ENCODE measurements around the gene HPS4.
"Not testable (repeated sequence)": the region's sequence is repeated elsewhere in the genome, so short reads cannot be mapped to it uniquely, and the experiment has no call there.

Gene HPS4

GRCh38 chr22:26483439-26484359 is at the start of gene HPS4, which contains the start of gene SRRD:
Gene HPS4 (minus strand): TSS chr22:26483783. CDS start chr22:26481762, 2,021 bp downstream.
Gene SRRD (plus strand): TSS chr22:26483877. CDS start chr22:26483891, 14 bp downstream.
- DNase-seq = peak; percentile 92
- in situ Hi-C loops (cut with MboI; ENCODE audit: low pct_unique_long_range_greater_than_20kb, low sequenced_read_pairs) = no loop called here

- in situ Hi-C loops (cut with MboI; ENCODE audit: low pct_unique_long_range_greater_than_20kb, low sequenced_read_pairs) = no loop called here
- DNase-seq = no peak
Observed at GRCh38 chr22:26529345-26529744, 45.8 kb upstream of the HPS4 start.

GRCh38 chr22:26528518-26528917 is 44.9 kb upstream of the HPS4 start:
- in situ Hi-C loops (cut with MboI; ENCODE audit: low pct_unique_long_range_greater_than_20kb, low sequenced_read_pairs); DNase-seq: not testable (repeated sequence)

- no peak for DNase-seq
- in situ Hi-C loops (cut with MboI; ENCODE audit: low pct_unique_long_range_greater_than_20kb, low sequenced_read_pairs) = no loop called here
Observed at GRCh38 chr22:26527574-26528465, 44.2 kb upstream of the HPS4 start.

- in situ Hi-C loops (cut with MboI; ENCODE audit: low pct_unique_long_range_greater_than_20kb, low sequenced_read_pairs) = no loop called here
Observed at GRCh38 chr22:26527167-26527566, 43.6 kb upstream of the HPS4 start.

GRCh38 chr22:26525946-26526564 is 42.5 kb upstream of the HPS4 start:
- no peak for DNase-seq
- in situ Hi-C loops (cut with MboI; ENCODE audit: low pct_unique_long_range_greater_than_20kb, low sequenced_read_pairs) = no loop called here

More at GRCh38 chr22:26527167-26527566, 43.6 kb upstream of the HPS4 start:
- no peak for DNase-seq

- in situ Hi-C loops (cut with MboI; ENCODE audit: low pct_unique_long_range_greater_than_20kb, low sequenced_read_pairs) = no loop called here
- no peak for DNase-seq
Observed at GRCh38 chr22:26524870-26525269, 41.3 kb upstream of the HPS4 start.

- in situ Hi-C loops (cut with MboI; ENCODE audit: low pct_unique_long_range_greater_than_20kb, low sequenced_read_pairs) = no loop called here
- DNase-seq = no peak
Observed at GRCh38 chr22:26522592-26522991, 39.0 kb upstream of the HPS4 start.

- DNase-seq = no peak
- in situ Hi-C loops (cut with MboI; ENCODE audit: low pct_unique_long_range_greater_than_20kb, low sequenced_read_pairs) = no loop called here
Observed at GRCh38 chr22:26522012-26522411, 38.4 kb upstream of the HPS4 start.

- in situ Hi-C loops (cut with MboI; ENCODE audit: low pct_unique_long_range_greater_than_20kb, low sequenced_read_pairs) = no loop called here
- no peak for DNase-seq
Observed at GRCh38 chr22:26517429-26517828, 33.8 kb upstream of the HPS4 start.

- in situ Hi-C loops (cut with MboI; ENCODE audit: low pct_unique_long_range_greater_than_20kb, low sequenced_read_pairs) = no loop called here
- DNase-seq = no peak
Observed at GRCh38 chr22:26516503-26516902, 32.9 kb upstream of the HPS4 start.

- DNase-seq = no peak
- in situ Hi-C loops (cut with MboI; ENCODE audit: low pct_unique_long_range_greater_than_20kb, low sequenced_read_pairs) = no loop called here
Observed at GRCh38 chr22:26515931-26516330, 32.3 kb upstream of the HPS4 start.

- in situ Hi-C loops (cut with MboI; ENCODE audit: low pct_unique_long_range_greater_than_20kb, low sequenced_read_pairs) = no loop called here
- DNase-seq = no peak
Observed at GRCh38 chr22:26514419-26515161, 31.0 kb upstream of the HPS4 start.

- no peak for DNase-seq
- in situ Hi-C loops (cut with MboI; ENCODE audit: low pct_unique_long_range_greater_than_20kb, low sequenced_read_pairs) = no loop called here
Observed at GRCh38 chr22:26513838-26514237, 30.3 kb upstream of the HPS4 start.

GRCh38 chr22:26512149-26512793 is 28.7 kb upstream of the HPS4 start, which contains the start of gene TFIP11:
Gene TFIP11 (minus strand): TSS chr22:26512473. CDS start chr22:26510272, 2,201 bp downstream.
- in situ Hi-C loops (cut with MboI; ENCODE audit: low pct_unique_long_range_greater_than_20kb, low sequenced_read_pairs) = no loop called here
- peak; percentile 91 for DNase-seq

- DNase-seq = no peak
- in situ Hi-C loops (cut with MboI; ENCODE audit: low pct_unique_long_range_greater_than_20kb, low sequenced_read_pairs) = no loop called here
Observed at GRCh38 chr22:26508148-26508547, 24.6 kb upstream of the HPS4 start.

GRCh38 chr22:26503758-26504157 is 20.2 kb upstream of the HPS4 start:
- no peak for DNase-seq
- in situ Hi-C loops (cut with MboI; ENCODE audit: low pct_unique_long_range_greater_than_20kb, low sequenced_read_pairs) = no loop called here
